Uterus (tissue), 2 donors: ENCODE data around the gene SHISA4.

ENCODE experiments used
- POLR2A ChIP-seq, 2 donors: fragments of 450-650 bp; IDR thresholded peaks; one replicate each; pipeline ENCODE4 v1.6.1; 2016; ENCODE audit warnings: antibody characterized with exemption in 2 of 2, mild to moderate bottlenecking in 1 of 2, moderate library complexity in 1 of 2
- TF ChIP-seq, protein P1 (sequence below), 4 experiments: fragments of 200-600 bp in 2 of 4; fragments of 450-650 bp in 2 of 4; sonication (generic) in 2 of 4; IDR thresholded peaks; one replicate each; pipeline ENCODE4 v1.5.1; 2016 to 2019; ENCODE audit warnings: antibody characterized with exemption in 4 of 4, mild to moderate bottlenecking in 2 of 4, moderate library complexity in 1 of 4

DNA sequence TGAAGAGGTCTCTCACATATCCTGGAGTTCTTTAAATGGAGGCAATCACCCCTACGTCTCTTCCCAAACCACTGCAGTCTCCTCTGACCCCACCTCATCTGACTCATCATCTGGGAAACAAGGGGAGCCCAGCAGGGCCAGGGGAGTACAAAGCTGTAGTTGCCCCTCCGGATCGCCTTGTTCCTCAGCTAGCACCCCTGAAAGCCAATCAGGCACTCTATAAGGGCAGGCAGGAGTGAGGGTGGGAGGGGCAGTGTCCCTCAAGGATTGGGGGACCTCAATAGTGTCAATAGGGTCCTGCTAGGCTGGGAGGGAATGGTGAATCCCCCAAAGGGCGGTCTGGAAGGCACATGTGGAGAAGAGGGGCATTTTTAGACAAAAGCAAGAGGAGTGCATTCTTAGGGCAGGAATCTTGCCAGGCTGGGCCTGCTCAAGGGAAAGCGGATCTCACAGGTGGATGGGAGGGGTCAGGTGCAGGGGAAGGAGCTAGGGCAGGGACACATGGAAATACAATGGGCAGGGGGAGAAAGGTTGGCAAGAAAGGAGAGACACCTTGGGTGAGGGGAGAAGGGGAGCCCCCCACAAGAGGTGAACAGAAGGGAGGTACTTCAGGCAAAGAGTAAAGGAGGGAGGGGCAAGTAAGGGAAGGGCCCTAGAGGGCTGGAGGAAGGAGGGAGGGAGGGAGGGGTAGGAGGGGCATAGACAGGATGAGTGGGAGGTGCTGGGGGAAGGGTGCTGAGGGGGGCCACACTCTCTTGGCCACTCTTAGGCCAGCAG, 5.8 kb downstream of the SHISA4 start:
- TF ChIP-seq, protein P1, sequence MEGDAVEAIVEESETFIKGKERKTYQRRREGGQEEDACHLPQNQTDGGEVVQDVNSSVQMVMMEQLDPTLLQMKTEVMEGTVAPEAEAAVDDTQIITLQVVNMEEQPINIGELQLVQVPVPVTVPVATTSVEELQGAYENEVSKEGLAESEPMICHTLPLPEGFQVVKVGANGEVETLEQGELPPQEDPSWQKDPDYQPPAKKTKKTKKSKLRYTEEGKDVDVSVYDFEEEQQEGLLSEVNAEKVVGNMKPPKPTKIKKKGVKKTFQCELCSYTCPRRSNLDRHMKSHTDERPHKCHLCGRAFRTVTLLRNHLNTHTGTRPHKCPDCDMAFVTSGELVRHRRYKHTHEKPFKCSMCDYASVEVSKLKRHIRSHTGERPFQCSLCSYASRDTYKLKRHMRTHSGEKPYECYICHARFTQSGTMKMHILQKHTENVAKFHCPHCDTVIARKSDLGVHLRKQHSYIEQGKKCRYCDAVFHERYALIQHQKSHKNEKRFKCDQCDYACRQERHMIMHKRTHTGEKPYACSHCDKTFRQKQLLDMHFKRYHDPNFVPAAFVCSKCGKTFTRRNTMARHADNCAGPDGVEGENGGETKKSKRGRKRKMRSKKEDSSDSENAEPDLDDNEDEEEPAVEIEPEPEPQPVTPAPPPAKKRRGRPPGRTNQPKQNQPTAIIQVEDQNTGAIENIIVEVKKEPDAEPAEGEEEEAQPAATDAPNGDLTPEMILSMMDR (IDR thresholded peaks at IDR 0.05), result no peak
- no peak for TF ChIP-seq POLR2A (IDR thresholded peaks at IDR 0.05)
